GM18499 (cell line): ENCODE measurements around the gene ASIC4.

Experiments used
- ATAC-seq: cut with Tn5 transposase; IDR thresholded peaks from one replicate; pipeline ENCODE4 v1.9.1; 2021; ENCODE audit warnings: moderate number of reproducible peaks; ENCODE audit not compliant: insufficient read depth, unreplicated experiment

Gene ASIC4

GRCh38 chr2:219480004-219480403 is 34.3 kb upstream of the ASIC4 start:
- no peak for ATAC-seq

- ATAC-seq: no peak
Measured at GRCh38 chr2:219482674-219483405, 31.4 kb upstream of the ASIC4 start.

- no peak for ATAC-seq
Measured at GRCh38 chr2:219483451-219484342, 30.6 kb upstream of the ASIC4 start.

- no peak for ATAC-seq
Measured at GRCh38 chr2:219484343-219485200, 29.7 kb upstream of the ASIC4 start.

GRCh38 chr2:219485201-219485580 is 29.1 kb upstream of the ASIC4 start:
- ATAC-seq: no peak

GRCh38 chr2:219486380-219486959 is 27.8 kb upstream of the ASIC4 start:
- ATAC-seq: no peak

- no peak for ATAC-seq
Measured at GRCh38 chr2:219488149-219488843, 26.0 kb upstream of the ASIC4 start.

- no peak for ATAC-seq
Measured at GRCh38 chr2:219488844-219489194, 25.5 kb upstream of the ASIC4 start.

- no peak for ATAC-seq
Measured at GRCh38 chr2:219489315-219489714, 25.0 kb upstream of the ASIC4 start.

- no peak for ATAC-seq
Measured at GRCh38 chr2:219490186-219490585, 24.1 kb upstream of the ASIC4 start.

- ATAC-seq: no peak
Measured at GRCh38 chr2:219490600-219491130, 23.6 kb upstream of the ASIC4 start.

GRCh38 chr2:219491278-219491963 is 22.9 kb upstream of the ASIC4 start:
- ATAC-seq: no peak

- no peak for ATAC-seq
Measured at GRCh38 chr2:219492575-219492974, 21.7 kb upstream of the ASIC4 start.

GRCh38 chr2:219493086-219493485 is 21.2 kb upstream of the ASIC4 start:
- no peak for ATAC-seq

GRCh38 chr2:219494952-219495530 is 19.2 kb upstream of the ASIC4 start:
- no peak for ATAC-seq

GRCh38 chr2:219495531-219496122 is 18.7 kb upstream of the ASIC4 start:
- ATAC-seq: no peak

- ATAC-seq: no peak
Measured at GRCh38 chr2:219496247-219496824, 17.9 kb upstream of the ASIC4 start.
